HEK293 (cell line): Measurements from ENCODE around the gene INPP1.

Experiments used
- CTCF ChIA-PET: fragments of 350-600 bp; formaldehyde crosslinking; extraction: SDS; loops from one replicate; lab custom pipeline; 2021; ENCODE audit warnings: antibody characterized with exemption; lab: Yijun Ruan, JAX
- POLR2A ChIA-PET: fragments of 300-600 bp; formaldehyde crosslinking; extraction: SDS; loops from one replicate; lab custom pipeline; 2020; ENCODE audit warnings: antibody characterized with exemption, inconsistent platforms; lab: Yijun Ruan, JAX
- H3K27ac ChIP-seq: fragments of 200-500 bp; sonication (Bioruptor generic); 2 replicates; pipeline ENCODE4 v1.5.1; 2014; ENCODE audit warnings: low read depth, low read length, control low read depth, inconsistent platforms; ENCODE audit errors: extremely low read depth
- H3K36me3 ChIP-seq, 2 experiments: fragments of 200-500 bp in 1 of 2; sonication (Bioruptor generic) in 1 of 2; 1 replicate in 1 of 2; 2 replicates in 1 of 2; pipeline ENCODE4 v1.5.1; 2014 to 2017; ENCODE audit warnings: inconsistent platforms in 2 of 2, low read length in 2 of 2; ENCODE audit not compliant: control insufficient read depth in 2 of 2, insufficient read depth in 1 of 2
- H3K4me1 ChIP-seq: fragments of 200-500 bp; sonication (Bioruptor generic); 2 replicates; pipeline ENCODE4 v1.5.1; 2014; ENCODE audit warnings: mild to moderate bottlenecking, low read length, inconsistent platforms; ENCODE audit not compliant: control insufficient read depth, insufficient read depth
- H3K4me3 ChIP-seq: 2 replicates; pipeline ENCODE4 v1.5.1; 2011; ENCODE audit warnings: low read depth, mild to moderate bottlenecking, control low read depth, low read length, moderate library complexity
- H3K9me3 ChIP-seq: fragments of 200-500 bp; sonication (Bioruptor generic); 2 replicates; pipeline ENCODE4 v1.5.1; 2014; ENCODE audit warnings: low read depth, low read length, inconsistent platforms; ENCODE audit not compliant: control insufficient read depth, insufficient read depth
- BCL11A ChIP-seq: fragments of 450-650 bp; formaldehyde crosslinking; IDR thresholded peaks from 2 replicates; pipeline ENCODE4 v1.5.1; 2016; ENCODE audit warnings: low read depth, missing biosample characterization, missing genetic modification characterization
- GFI1B ChIP-seq: fragments of 450-650 bp; formaldehyde crosslinking; IDR thresholded peaks from 2 replicates; pipeline ENCODE4 v1.5.1; 2016; ENCODE audit warnings: missing biosample characterization, missing genetic modification characterization
- GLIS2 ChIP-seq: fragments of 450-650 bp; formaldehyde crosslinking; IDR thresholded peaks from 2 replicates; pipeline ENCODE4 v1.5.1; 2016; ENCODE audit warnings: missing biosample characterization, missing genetic modification characterization
- KLF10 ChIP-seq: fragments of 450-650 bp; IDR thresholded peaks from 2 replicates; pipeline ENCODE4 v1.5.1; 2018; ENCODE audit warnings: missing biosample characterization, mild to moderate bottlenecking, missing genetic modification characterization
- SP2 ChIP-seq: fragments of 450-650 bp; formaldehyde crosslinking; IDR thresholded peaks from 2 replicates; pipeline ENCODE4 v1.5.1; 2016; ENCODE audit warnings: missing biosample characterization, missing genetic modification characterization
- WT1 ChIP-seq: fragments of 450-650 bp; formaldehyde crosslinking; IDR thresholded peaks from 2 replicates; pipeline ENCODE4 v1.5.1; 2016; ENCODE audit warnings: missing biosample characterization, missing genetic modification characterization
- ZBTB8A ChIP-seq: fragments of 450-650 bp; formaldehyde crosslinking; IDR thresholded peaks from 2 replicates; pipeline ENCODE4 v1.5.1; 2016; ENCODE audit warnings: missing biosample characterization, missing genetic modification characterization
- ZFHX2 ChIP-seq: fragments of 450-650 bp; formaldehyde crosslinking; conservative IDR thresholded peaks from 2 replicates; pipeline ENCODE4 v1.5.1; 2016; ENCODE audit warnings: missing biosample characterization, missing genetic modification characterization
- ZFP41 ChIP-seq: fragments of 450-650 bp; formaldehyde crosslinking; IDR thresholded peaks from 2 replicates; pipeline ENCODE4 v1.5.1; 2016; ENCODE audit warnings: missing biosample characterization, missing genetic modification characterization, borderline replicate concordance
- ZNF302 ChIP-seq: fragments of 450-650 bp; formaldehyde crosslinking; IDR thresholded peaks from 2 replicates; pipeline ENCODE4 v1.5.1; 2016; ENCODE audit warnings: missing biosample characterization, missing genetic modification characterization, low read depth
- ZNF335 ChIP-seq: fragments of 450-650 bp; formaldehyde crosslinking; conservative IDR thresholded peaks from 2 replicates; pipeline ENCODE4 v1.5.1; 2016; ENCODE audit warnings: missing biosample characterization, missing genetic modification characterization
- ZNF555 ChIP-seq: fragments of 450-650 bp; formaldehyde crosslinking; conservative IDR thresholded peaks from 2 replicates; pipeline ENCODE4 v1.5.1; 2017; ENCODE audit warnings: missing biosample characterization, mild to moderate bottlenecking, missing genetic modification characterization, inconsistent platforms
- ZNF561 ChIP-seq: fragments of 450-650 bp; IDR thresholded peaks from 2 replicates; pipeline ENCODE4 v1.5.1; 2018; ENCODE audit warnings: missing biosample characterization, missing genetic modification characterization, borderline replicate concordance
- ZNF626 ChIP-seq: fragments of 450-650 bp; sonication (Bioruptor Pico); formaldehyde crosslinking; IDR thresholded peaks from 2 replicates; pipeline ENCODE4 v1.5.1; 2018; ENCODE audit warnings: missing biosample characterization, missing genetic modification characterization, inconsistent platforms
- ZNF654 ChIP-seq: fragments of 450-650 bp; formaldehyde crosslinking; IDR thresholded peaks from 2 replicates; pipeline ENCODE4 v1.5.1; 2016; ENCODE audit warnings: low read depth, missing biosample characterization, missing genetic modification characterization
- ZNF677 ChIP-seq: fragments of 450-650 bp; IDR thresholded peaks from 2 replicates; pipeline ENCODE4 v1.5.0; 2018; ENCODE audit warnings: missing biosample characterization, mild to moderate bottlenecking, missing genetic modification characterization, moderate library complexity
- ZXDB ChIP-seq: fragments of 450-650 bp; formaldehyde crosslinking; IDR thresholded peaks from 2 replicates; pipeline ENCODE4 v1.5.1; 2016; ENCODE audit warnings: missing biosample characterization, missing genetic modification characterization
- TF ChIP-seq, protein P1 (sequence below): fragments of 450-650 bp; formaldehyde crosslinking; IDR thresholded peaks from 2 replicates; pipeline ENCODE4 v1.5.1; 2016; ENCODE audit warnings: missing biosample characterization, missing genetic modification characterization
- TF ChIP-seq, protein P2 (sequence below): fragments of 450-650 bp; formaldehyde crosslinking; IDR thresholded peaks from 2 replicates; pipeline ENCODE4 v1.5.1; 2016; ENCODE audit warnings: missing biosample characterization, missing genetic modification characterization
- TF ChIP-seq, protein P3 (sequence below): fragments of 450-650 bp; formaldehyde crosslinking; IDR thresholded peaks from 2 replicates; pipeline ENCODE4 v1.5.1; 2016; ENCODE audit warnings: missing biosample characterization, missing genetic modification characterization
- TF ChIP-seq, protein P4 (sequence below): fragments of 450-650 bp; formaldehyde crosslinking; IDR thresholded peaks from 2 replicates; pipeline ENCODE4 v1.5.1; 2016; ENCODE audit warnings: missing biosample characterization, missing genetic modification characterization
- TF ChIP-seq, protein P5 (sequence below): sonication (generic); formaldehyde crosslinking; IDR thresholded peaks from 2 replicates; pipeline ENCODE4 v1.8.1; 2022; ENCODE audit warnings: mild to moderate bottlenecking, moderate library complexity, missing genetic modification reagents
- TF ChIP-seq, protein P6 (sequence below): fragments of 450-650 bp; formaldehyde crosslinking; IDR thresholded peaks from 2 replicates; pipeline ENCODE4 v1.5.1; 2016; ENCODE audit warnings: missing biosample characterization, missing genetic modification characterization

Gene INPP1

DNA sequence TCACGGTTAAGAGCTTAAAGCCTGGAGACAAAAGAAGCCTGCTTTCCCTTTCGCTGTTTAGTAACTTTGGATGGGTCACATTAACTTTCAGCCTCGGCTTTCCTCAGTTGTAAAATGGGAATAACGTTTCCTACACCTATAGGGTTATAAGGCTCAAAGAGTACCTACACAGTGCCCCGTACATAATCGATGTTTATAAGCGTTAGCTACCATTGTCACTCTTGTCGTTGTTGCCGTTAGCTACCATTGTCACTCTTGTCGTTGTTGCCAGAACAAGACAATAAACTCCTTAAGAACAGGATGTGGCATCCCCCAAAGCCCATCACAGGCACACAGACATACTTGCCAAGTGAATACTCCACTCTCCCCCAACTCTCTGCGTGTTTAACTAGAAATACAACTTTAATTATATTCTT, 63.9 kb downstream of the INPP1 start:
- no peaks in the 10 kb centered on the region for H3K9me3 ChIP-seq
- no peak for TF ChIP-seq ZXDB
- CTCF ChIA-PET = no interaction called here
- POLR2A ChIA-PET = no interaction called here
- no peak overlapping the region for H3K27ac ChIP-seq
- peaks cover 7% of the 10 kb centered on the region for H3K4me1 ChIP-seq
- H3K36me3 ChIP-seq = no peaks in the 10 kb centered on the region
- peak overlapping the region; percentile 71; the same call in 1 of the 2 replicates for H3K4me3 ChIP-seq

DNA sequence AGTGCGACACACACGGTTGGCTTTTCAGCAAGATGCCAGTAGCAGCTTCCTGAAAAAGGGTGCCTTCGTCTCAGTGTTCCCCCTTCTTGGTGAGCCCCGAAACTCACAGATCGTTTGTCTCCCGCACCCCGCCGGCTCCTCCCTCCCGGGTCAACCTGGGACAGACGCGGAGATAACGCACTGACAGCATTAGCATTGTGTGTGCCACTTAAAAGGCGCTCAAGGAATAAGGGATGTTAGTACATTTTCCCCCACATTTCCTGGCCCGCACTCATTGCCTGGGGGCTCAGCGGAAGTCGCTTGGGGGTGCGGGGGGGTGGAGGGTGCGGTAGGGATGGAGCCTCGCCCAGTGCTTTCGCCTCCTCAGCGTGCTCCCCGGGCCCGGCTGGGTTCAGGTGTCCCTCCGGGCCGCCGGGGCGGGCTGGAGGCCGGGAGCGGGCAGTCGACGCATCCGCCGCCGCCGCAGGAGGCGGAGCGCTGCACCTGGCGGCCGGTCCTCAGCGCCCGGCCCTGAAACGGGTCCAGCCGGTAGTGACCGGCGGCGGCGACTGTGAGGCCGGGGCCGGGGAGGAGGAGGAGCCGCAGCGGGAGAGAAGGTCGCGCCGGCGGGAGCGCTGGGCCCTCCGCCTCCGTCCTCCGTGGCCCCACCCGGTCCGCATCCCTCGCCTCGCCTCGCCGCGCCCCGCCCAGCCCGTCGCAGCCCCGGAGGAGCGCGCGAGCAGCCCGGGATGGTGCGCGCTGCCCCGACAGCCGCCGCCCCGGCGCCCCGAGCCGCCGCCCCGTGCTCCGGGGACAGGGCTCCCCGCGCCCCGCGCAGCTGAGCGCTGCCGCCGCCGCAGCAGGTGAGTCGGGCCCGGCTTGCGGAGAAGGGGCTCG, 64.5 kb downstream of the INPP1 start, which contains the start of gene MFSD6:
MFSD6 (plus strand) TSS at position 694 of the 876 bp plus-strand sequence. CDS start 27,675 bp downstream, outside the sequence.
- H3K4me1 ChIP-seq = peaks cover 7% of the 10 kb centered on the region
- ChIA-PET CTCF (no interaction called here), POLR2A (no interaction called here)
- no peaks in the 10 kb centered on the region for H3K9me3 ChIP-seq
- H3K27ac ChIP-seq = peak within 1 kb of the TSS; percentile 73
- H3K4me3 ChIP-seq = peak within 1 kb of the TSS; percentile 71
- no peaks in the 10 kb centered on the region for H3K36me3 ChIP-seq
- TF ChIP-seq GFI1B (tag by site-specific recombination) = no peak
- TF ChIP-seq GLIS2 (tag by site-specific recombination) = peak; percentile 29; the same call in 1 of the 2 replicates
- TF ChIP-seq, protein P1, sequence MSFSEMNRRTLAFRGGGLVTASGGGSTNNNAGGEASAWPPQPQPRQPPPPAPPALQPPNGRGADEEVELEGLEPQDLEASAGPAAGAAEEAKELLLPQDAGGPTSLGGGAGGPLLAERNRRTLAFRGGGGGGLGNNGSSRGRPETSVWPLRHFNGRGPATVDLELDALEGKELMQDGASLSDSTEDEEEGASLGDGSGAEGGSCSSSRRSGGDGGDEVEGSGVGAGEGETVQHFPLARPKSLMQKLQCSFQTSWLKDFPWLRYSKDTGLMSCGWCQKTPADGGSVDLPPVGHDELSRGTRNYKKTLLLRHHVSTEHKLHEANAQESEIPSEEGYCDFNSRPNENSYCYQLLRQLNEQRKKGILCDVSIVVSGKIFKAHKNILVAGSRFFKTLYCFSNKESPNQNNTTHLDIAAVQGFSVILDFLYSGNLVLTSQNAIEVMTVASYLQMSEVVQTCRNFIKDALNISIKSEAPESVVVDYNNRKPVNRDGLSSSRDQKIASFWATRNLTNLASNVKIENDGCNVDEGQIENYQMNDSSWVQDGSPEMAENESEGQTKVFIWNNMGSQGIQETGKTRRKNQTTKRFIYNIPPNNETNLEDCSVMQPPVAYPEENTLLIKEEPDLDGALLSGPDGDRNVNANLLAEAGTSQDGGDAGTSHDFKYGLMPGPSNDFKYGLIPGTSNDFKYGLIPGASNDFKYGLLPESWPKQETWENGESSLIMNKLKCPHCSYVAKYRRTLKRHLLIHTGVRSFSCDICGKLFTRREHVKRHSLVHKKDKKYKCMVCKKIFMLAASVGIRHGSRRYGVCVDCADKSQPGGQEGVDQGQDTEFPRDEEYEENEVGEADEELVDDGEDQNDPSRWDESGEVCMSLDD = 0 out of 2 replicates have a peak, but pooled peaks have one; percentile 31
- no peak for TF ChIP-seq ZFP41 (tag by site-specific recombination)
- TF ChIP-seq, protein P2, sequence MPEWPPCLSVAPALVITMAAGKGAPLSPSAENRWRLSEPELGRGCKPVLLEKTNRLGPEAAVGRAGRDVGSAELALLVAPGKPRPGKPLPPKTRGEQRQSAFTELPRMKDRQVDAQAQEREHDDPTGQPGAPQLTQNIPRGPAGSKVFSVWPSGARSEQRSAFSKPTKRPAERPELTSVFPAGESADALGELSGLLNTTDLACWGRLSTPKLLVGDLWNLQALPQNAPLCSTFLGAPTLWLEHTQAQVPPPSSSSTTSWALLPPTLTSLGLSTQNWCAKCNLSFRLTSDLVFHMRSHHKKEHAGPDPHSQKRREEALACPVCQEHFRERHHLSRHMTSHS = no peak
- TF ChIP-seq ZNF677 = no peak
- TF ChIP-seq ZFHX2 (tag by site-specific recombination) = no peak
- TF ChIP-seq ZNF335 (tag by site-specific recombination) = peak; percentile 63
- TF ChIP-seq, protein P3, sequence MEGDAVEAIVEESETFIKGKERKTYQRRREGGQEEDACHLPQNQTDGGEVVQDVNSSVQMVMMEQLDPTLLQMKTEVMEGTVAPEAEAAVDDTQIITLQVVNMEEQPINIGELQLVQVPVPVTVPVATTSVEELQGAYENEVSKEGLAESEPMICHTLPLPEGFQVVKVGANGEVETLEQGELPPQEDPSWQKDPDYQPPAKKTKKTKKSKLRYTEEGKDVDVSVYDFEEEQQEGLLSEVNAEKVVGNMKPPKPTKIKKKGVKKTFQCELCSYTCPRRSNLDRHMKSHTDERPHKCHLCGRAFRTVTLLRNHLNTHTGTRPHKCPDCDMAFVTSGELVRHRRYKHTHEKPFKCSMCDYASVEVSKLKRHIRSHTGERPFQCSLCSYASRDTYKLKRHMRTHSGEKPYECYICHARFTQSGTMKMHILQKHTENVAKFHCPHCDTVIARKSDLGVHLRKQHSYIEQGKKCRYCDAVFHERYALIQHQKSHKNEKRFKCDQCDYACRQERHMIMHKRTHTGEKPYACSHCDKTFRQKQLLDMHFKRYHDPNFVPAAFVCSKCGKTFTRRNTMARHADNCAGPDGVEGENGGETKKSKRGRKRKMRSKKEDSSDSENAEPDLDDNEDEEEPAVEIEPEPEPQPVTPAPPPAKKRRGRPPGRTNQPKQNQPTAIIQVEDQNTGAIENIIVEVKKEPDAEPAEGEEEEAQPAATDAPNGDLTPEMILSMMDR (tag by site-specific recombination) = no peak
- no peak; the same call in 1 of the 2 replicates for TF ChIP-seq ZNF561
- TF ChIP-seq, protein P4, sequence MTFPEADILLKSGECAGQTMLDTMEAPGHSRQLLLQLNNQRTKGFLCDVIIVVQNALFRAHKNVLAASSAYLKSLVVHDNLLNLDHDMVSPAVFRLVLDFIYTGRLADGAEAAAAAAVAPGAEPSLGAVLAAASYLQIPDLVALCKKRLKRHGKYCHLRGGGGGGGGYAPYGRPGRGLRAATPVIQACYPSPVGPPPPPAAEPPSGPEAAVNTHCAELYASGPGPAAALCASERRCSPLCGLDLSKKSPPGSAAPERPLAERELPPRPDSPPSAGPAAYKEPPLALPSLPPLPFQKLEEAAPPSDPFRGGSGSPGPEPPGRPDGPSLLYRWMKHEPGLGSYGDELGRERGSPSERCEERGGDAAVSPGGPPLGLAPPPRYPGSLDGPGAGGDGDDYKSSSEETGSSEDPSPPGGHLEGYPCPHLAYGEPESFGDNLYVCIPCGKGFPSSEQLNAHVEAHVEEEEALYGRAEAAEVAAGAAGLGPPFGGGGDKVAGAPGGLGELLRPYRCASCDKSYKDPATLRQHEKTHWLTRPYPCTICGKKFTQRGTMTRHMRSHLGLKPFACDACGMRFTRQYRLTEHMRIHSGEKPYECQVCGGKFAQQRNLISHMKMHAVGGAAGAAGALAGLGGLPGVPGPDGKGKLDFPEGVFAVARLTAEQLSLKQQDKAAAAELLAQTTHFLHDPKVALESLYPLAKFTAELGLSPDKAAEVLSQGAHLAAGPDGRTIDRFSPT = no peak
- no peak for TF ChIP-seq WT1 (tag by site-specific recombination)
- no peak for TF ChIP-seq KLF10 (tag by site-specific recombination)
- TF ChIP-seq ZNF555 = no peak
- TF ChIP-seq BCL11A (tag by site-specific recombination) = no peak
- peak; percentile 11; the same call in 1 of the 2 replicates for TF ChIP-seq ZBTB8A (tag by site-specific recombination)
- TF ChIP-seq, protein P5, sequence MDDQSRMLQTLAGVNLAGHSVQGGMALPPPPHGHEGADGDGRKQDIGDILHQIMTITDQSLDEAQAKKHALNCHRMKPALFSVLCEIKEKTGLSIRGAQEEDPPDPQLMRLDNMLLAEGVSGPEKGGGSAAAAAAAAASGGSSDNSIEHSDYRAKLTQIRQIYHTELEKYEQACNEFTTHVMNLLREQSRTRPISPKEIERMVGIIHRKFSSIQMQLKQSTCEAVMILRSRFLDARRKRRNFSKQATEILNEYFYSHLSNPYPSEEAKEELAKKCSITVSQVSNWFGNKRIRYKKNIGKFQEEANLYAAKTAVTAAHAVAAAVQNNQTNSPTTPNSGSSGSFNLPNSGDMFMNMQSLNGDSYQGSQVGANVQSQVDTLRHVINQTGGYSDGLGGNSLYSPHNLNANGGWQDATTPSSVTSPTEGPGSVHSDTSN (CRISPR knock-in tag) = peak; percentile 20; the same call in 1 of the 2 replicates
- TF ChIP-seq ZNF626 (tag by site-specific recombination) = no peak
- TF ChIP-seq, protein P6, sequence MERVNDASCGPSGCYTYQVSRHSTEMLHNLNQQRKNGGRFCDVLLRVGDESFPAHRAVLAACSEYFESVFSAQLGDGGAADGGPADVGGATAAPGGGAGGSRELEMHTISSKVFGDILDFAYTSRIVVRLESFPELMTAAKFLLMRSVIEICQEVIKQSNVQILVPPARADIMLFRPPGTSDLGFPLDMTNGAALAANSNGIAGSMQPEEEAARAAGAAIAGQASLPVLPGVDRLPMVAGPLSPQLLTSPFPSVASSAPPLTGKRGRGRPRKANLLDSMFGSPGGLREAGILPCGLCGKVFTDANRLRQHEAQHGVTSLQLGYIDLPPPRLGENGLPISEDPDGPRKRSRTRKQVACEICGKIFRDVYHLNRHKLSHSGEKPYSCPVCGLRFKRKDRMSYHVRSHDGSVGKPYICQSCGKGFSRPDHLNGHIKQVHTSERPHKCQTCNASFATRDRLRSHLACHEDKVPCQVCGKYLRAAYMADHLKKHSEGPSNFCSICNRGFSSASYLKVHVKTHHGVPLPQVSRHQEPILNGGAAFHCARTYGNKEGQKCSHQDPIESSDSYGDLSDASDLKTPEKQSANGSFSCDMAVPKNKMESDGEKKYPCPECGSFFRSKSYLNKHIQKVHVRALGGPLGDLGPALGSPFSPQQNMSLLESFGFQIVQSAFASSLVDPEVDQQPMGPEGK (tag by site-specific recombination) = 0 out of 2 replicates have a peak, but pooled peaks have one; percentile 65
- TF ChIP-seq ZNF654 = no peak
- no peak for TF ChIP-seq SP2 (tag by site-specific recombination)
- TF ChIP-seq ZNF302 = no peak
